Neutrophil (primary cell): ENCODE measurements around the gene SGSM1.
A peak's percentile ranks its signal among the peaks of the same experiment; 100 is the strongest.

Experiments used
- H3K27ac ChIP-seq: fragments of 200-600 bp; sonication (generic); 2 replicates; pipeline ENCODE4 v1.5.1; 2016; ENCODE audit warnings: mild to moderate bottlenecking, moderate library complexity
- H3K27me3 ChIP-seq: fragments of 200-600 bp; sonication (generic); 2 replicates; pipeline ENCODE4 v1.6.0; 2016; ENCODE audit warnings: mild to moderate bottlenecking
- H3K36me3 ChIP-seq: fragments of 200-600 bp; sonication (generic); 2 replicates; pipeline ENCODE4 v1.5.1; 2017
- H3K4me1 ChIP-seq, 2 experiments: fragments of 200-600 bp in 1 of 2; sonication (generic) in 1 of 2; 1 replicate in 1 of 2; 2 replicates in 1 of 2; pipeline versions ENCODE4 v1.5.1 to v1.6.1; 2013 to 2016; ENCODE audit warnings: low read depth in 1 of 2, low read length in 1 of 2, mild to moderate bottlenecking in 1 of 2, moderate library complexity in 1 of 2; ENCODE audit not compliant: control insufficient read depth in 1 of 2, insufficient read depth in 1 of 2
- H3K4me3 ChIP-seq, 2 experiments: fragments of 200-600 bp in 1 of 2; sonication (generic) in 1 of 2; 1 replicate in 1 of 2; 2 replicates in 1 of 2; pipeline ENCODE4 v1.5.1; 2013 to 2016; ENCODE audit warnings: low read depth in 1 of 2, low read length in 1 of 2, mild to moderate bottlenecking in 1 of 2, moderate library complexity in 1 of 2
- H3K9me3 ChIP-seq: fragments of 200-600 bp; sonication (generic); 2 replicates; pipeline ENCODE4 v1.5.1; 2016
- CTCF ChIP-seq: fragments of 200-600 bp; sonication (generic); IDR thresholded peaks from 2 replicates; pipeline ENCODE4 v1.5.1; 2016; ENCODE audit warnings: antibody characterized with exemption

The SGSM1 gene

GRCh38 chr22:24803064-24803542, 2.9 kb upstream of the SGSM1 start:
- TF ChIP-seq CTCF, result peak; percentile 76
- Histone ChIP-seq H3K36me3 (no peaks in the 10 kb centered on the region), H3K27ac (no peak overlapping the region), H3K4me3 (no peak overlapping the region), H3K4me1 (peaks cover 0 to 7% of the 10 kb centered on the region in 2 experiments), H3K9me3 (no peaks in the 10 kb centered on the region), H3K27me3 (peaks cover 49% of the 10 kb centered on the region)

GRCh38 chr22:24806663-24807001, 621 bp downstream of the SGSM1 start:
- Histone ChIP-seq H3K9me3 (no peaks in the 10 kb centered on the region), H3K36me3 (no peaks in the 10 kb centered on the region), H3K4me3 (peak overlapping the region in 1 of 2 experiments; percentile 27), H3K27me3 (peaks cover 81% of the 10 kb centered on the region), H3K27ac (no peak overlapping the region), H3K4me1 (peaks cover 0 to 7% of the 10 kb centered on the region in 2 experiments)
- no peak for TF ChIP-seq CTCF

- H3K36me3 ChIP-seq, result no peaks in the 10 kb centered on the region
- H3K4me3 ChIP-seq, result no peak overlapping the region
- peaks cover 84% of the 10 kb centered on the region for H3K27me3 ChIP-seq
- no peak for TF ChIP-seq CTCF
- peaks cover 0 to 7% of the 10 kb centered on the region in 2 experiments for H3K4me1 ChIP-seq
- H3K9me3 ChIP-seq, result no peaks in the 10 kb centered on the region
- H3K27ac ChIP-seq, result no peak overlapping the region
Observed at GRCh38 chr22:24807284-24807950, 1.4 kb downstream of the SGSM1 start.

- no peaks in the 10 kb centered on the region for H3K9me3 ChIP-seq
- H3K4me1 ChIP-seq, result peaks cover 0 to 7% of the 10 kb centered on the region in 2 experiments
- H3K27me3 ChIP-seq, result peaks cover 73% of the 10 kb centered on the region
- TF ChIP-seq CTCF, result no peak
- no peaks in the 10 kb centered on the region for H3K36me3 ChIP-seq
- H3K4me3 ChIP-seq, result no peak overlapping the region
- H3K27ac ChIP-seq, result no peak overlapping the region
Observed at GRCh38 chr22:24809331-24809730, 3.3 kb downstream of the SGSM1 start.

- Histone ChIP-seq H3K9me3 (no peaks in the 10 kb centered on the region), H3K27ac (no peak overlapping the region), H3K27me3 (peaks cover 64% of the 10 kb centered on the region), H3K4me1 (peaks cover 0 to 7% of the 10 kb centered on the region in 2 experiments), H3K4me3 (no peak overlapping the region), H3K36me3 (no peaks in the 10 kb centered on the region)
- no peak for TF ChIP-seq CTCF
Observed at GRCh38 chr22:24810043-24810749, 4.2 kb downstream of the SGSM1 start.
